Hepatic stellate cell (primary cell): ENCODE measurements around the gene TRIM41.
"Not testable (repeated sequence)": the region's sequence is repeated elsewhere in the genome, so short reads cannot be mapped to it uniquely, and the experiment has no call there.

Source experiments
- DNase-seq: peaks from one replicate; pipeline ENCODE4 v3.0.0; 2011; ENCODE audit warnings: low spot score

Gene TRIM41

GRCh38 chr5:181193656-181194055 is 29.4 kb upstream of the TRIM41 start:
- no peak for DNase-seq

- no peak for DNase-seq
These were observed 28.4 kb upstream of the TRIM41 start for GRCh38 chr5:181194489-181195248.

GRCh38 chr5:181195249-181195761 is 27.8 kb upstream of the TRIM41 start:
- DNase-seq = no peak

- no peak for DNase-seq
These were observed 25.6 kb upstream of the TRIM41 start for GRCh38 chr5:181197326-181197951.

GRCh38 chr5:181198106-181198685 is 24.9 kb upstream of the TRIM41 start:
- DNase-seq = no peak

- DNase-seq = no peak
These were observed 24.1 kb upstream of the TRIM41 start for GRCh38 chr5:181198905-181199519.

- no peak for DNase-seq
These were observed 23.0 kb upstream of the TRIM41 start for GRCh38 chr5:181199881-181200638.

- no peak for DNase-seq
These were observed 22.3 kb upstream of the TRIM41 start for GRCh38 chr5:181200816-181201215.

GRCh38 chr5:181203093-181203711 is 19.9 kb upstream of the TRIM41 start:
- no peak for DNase-seq

- no peak for DNase-seq
These were observed 19.3 kb upstream of the TRIM41 start for GRCh38 chr5:181203777-181204112.

GRCh38 chr5:181204113-181204825 is 18.8 kb upstream of the TRIM41 start:
- no peak for DNase-seq

GRCh38 chr5:181204826-181205760 is 18.0 kb upstream of the TRIM41 start, which contains the start of gene TRIM7:
TSS of gene TRIM7 (minus strand) at chr5:181205196. CDS start at chr5:181205110, 86 bp downstream.
- no peak for DNase-seq

GRCh38 chr5:181205761-181206649 is 17.1 kb upstream of the TRIM41 start:
- DNase-seq = no peak

- no peak for DNase-seq
These were observed 15.7 kb upstream of the TRIM41 start for GRCh38 chr5:181207214-181207959.

- DNase-seq = no peak
These were observed 15.2 kb upstream of the TRIM41 start for GRCh38 chr5:181207960-181208253.

GRCh38 chr5:181209006-181209405 is 14.1 kb upstream of the TRIM41 start:
- DNase-seq = not testable (repeated sequence)

GRCh38 chr5:181210148-181210547 is 12.9 kb upstream of the TRIM41 start:
- DNase-seq = not testable (repeated sequence)

- not testable (repeated sequence) for DNase-seq
These were observed 12.4 kb upstream of the TRIM41 start for GRCh38 chr5:181210698-181211097.
